WI38 (cell line): ENCODE data around the gene FBP1.

ENCODE experiments used
- H3K4me3 ChIP-seq: 2 replicates; pipeline ENCODE4 v1.5.1; 2011; ENCODE audit warnings: low read depth, mild to moderate bottlenecking, control low read depth, low read length
- CTCF ChIP-seq: IDR thresholded peaks from 2 replicates; pipeline ENCODE4 v1.5.1; 2012; ENCODE audit warnings: low read depth, mild to moderate bottlenecking, control low read depth, low read length

The FBP1 gene

GRCh38 chr9:94643741-94644140 lies 4.4 kb upstream of the FBP1 start:
- TF ChIP-seq CTCF: no peak
- no peak overlapping the region for H3K4me3 ChIP-seq

- no peak for TF ChIP-seq CTCF
- no peak overlapping the region for H3K4me3 ChIP-seq
Observed at GRCh38 chr9:94643176-94643575, 3.9 kb upstream of the FBP1 start.

- no peak overlapping the region for H3K4me3 ChIP-seq
- TF ChIP-seq CTCF: no peak
Observed at GRCh38 chr9:94642501-94642900, 3.2 kb upstream of the FBP1 start.

- H3K4me3 ChIP-seq: no peak overlapping the region
- TF ChIP-seq CTCF: no peak
Observed at GRCh38 chr9:94639999-94640376, 670 bp upstream of the FBP1 start.

- H3K4me3 ChIP-seq: no peak overlapping the region
- no peak for TF ChIP-seq CTCF
Observed at GRCh38 chr9:94638335-94639060, 820 bp downstream of the FBP1 start.

- TF ChIP-seq CTCF: no peak
- no peak overlapping the region for H3K4me3 ChIP-seq
Observed at GRCh38 chr9:94632737-94633136, 6.6 kb downstream of the FBP1 start.

- no peak overlapping the region for H3K4me3 ChIP-seq
- TF ChIP-seq CTCF: no peak
Observed at GRCh38 chr9:94631599-94631998, 7.7 kb downstream of the FBP1 start.
